Fibroblast of lung (primary cell): ENCODE results near the gene DAZAP1. TPM values are rescaled to one million over a fixed set of nuclear protein-coding genes. Genes with fewer than 3 reads are reported as not detected.

Experiments used
- DNase-seq, 2 donors: peaks; one replicate each; pipeline versions ENCODE4 v3.0.0 to v3.0.0-alpha.2; 2010; ENCODE audit warnings: low read depth in 2 of 2
- H2AFZ ChIP-seq: 2 replicates; pipeline ENCODE4 v1.5.1; 2012; ENCODE audit warnings: low read length, control low read depth, inconsistent platforms
- H3K27ac ChIP-seq: 2 replicates; pipeline ENCODE4 v1.5.1; 2011; ENCODE audit warnings: low read length, control low read depth; ENCODE audit not compliant: insufficient read depth
- H3K27me3 ChIP-seq: 2 replicates; pipeline ENCODE4 v1.5.1; 2011; ENCODE audit warnings: mild to moderate bottlenecking, low read length; ENCODE audit not compliant: control insufficient read depth, insufficient read depth
- H3K36me3 ChIP-seq: 2 replicates; pipeline ENCODE4 v1.5.1; 2011; ENCODE audit warnings: low read length; ENCODE audit not compliant: control insufficient read depth, insufficient read depth
- H3K4me1 ChIP-seq: 2 replicates; pipeline ENCODE4 v1.5.1; 2011; ENCODE audit warnings: low read length; ENCODE audit not compliant: control insufficient read depth, insufficient read depth; ENCODE audit errors: extremely low read depth
- H3K4me2 ChIP-seq: 2 replicates; pipeline ENCODE4 v1.5.1; 2011; ENCODE audit warnings: low read length, control low read depth; ENCODE audit not compliant: insufficient read depth; ENCODE audit errors: extremely low read depth
- H3K4me3 ChIP-seq, 4 experiments: fragments of 200-600 bp in 1 of 4; sonication (generic) in 1 of 4; replicated peaks in 1 of 4; 2 replicates each; pipeline ENCODE4 v1.5.1; 2011 to 2016; ENCODE audit warnings: low read length in 4 of 4, low read depth in 3 of 4, mild to moderate bottlenecking in 3 of 4, control low read depth in 2 of 4, inconsistent platforms in 1 of 4, mixed read lengths in 1 of 4; ENCODE audit not compliant: insufficient read depth in 1 of 4; ENCODE audit errors: control extremely low read depth in 1 of 4
- H3K79me2 ChIP-seq: 2 replicates; pipeline ENCODE4 v1.5.1; 2012; ENCODE audit warnings: mild to moderate bottlenecking, low read length, inconsistent platforms; ENCODE audit not compliant: control insufficient read depth, insufficient read depth
- H3K9ac ChIP-seq: 2 replicates; pipeline ENCODE4 v1.5.1; 2011; ENCODE audit warnings: mild to moderate bottlenecking, low read length, control low read depth; ENCODE audit not compliant: insufficient read depth
- H3K9me3 ChIP-seq: 2 replicates; pipeline ENCODE4 v1.5.1; 2012; ENCODE audit warnings: low read depth, low read length; ENCODE audit not compliant: control insufficient read depth, insufficient read depth
- H4K20me1 ChIP-seq: 2 replicates; pipeline ENCODE4 v1.5.1; 2011; ENCODE audit warnings: low read length; ENCODE audit not compliant: control insufficient read depth, insufficient read depth; ENCODE audit errors: extremely low read depth
- CTCF ChIP-seq, 2 donors: IDR thresholded peaks in 1 of 2; conservative IDR thresholded peaks in 1 of 2; 1 replicate in 1 of 2; 2 replicates in 1 of 2; pipeline ENCODE4 v1.5.1; 2011 to 2012; ENCODE audit warnings: low read length in 2 of 2, control low read depth in 1 of 2, inconsistent platforms in 1 of 2, low read depth in 1 of 2, mild to moderate bottlenecking in 1 of 2
- EZH2 ChIP-seq: IDR thresholded peaks from 2 replicates; pipeline ENCODE4 v1.5.1; 2012; ENCODE audit warnings: low read length, control low read depth, mild to moderate bottlenecking; ENCODE audit errors: missing control alignments
- polyA plus RNA-seq, 2 donors: library from polyadenylated mRNA; depleted of rRNA in 1 of 2; stranded (reverse) in 1 of 2; unstranded in 1 of 2; fragments of >200 nt; gene quantifications; 2 replicates each; pipeline ENCODE4 v1.2.1, GENCODE V29; 2011 to 2012; ENCODE audit warnings: missing spikeins in 1 of 2
- total RNA-seq: library from RNA; depleted of rRNA; stranded (reverse); fragments of >200 nt; gene quantifications from 2 replicates; pipeline ENCODE4 v1.2.1, GENCODE V29; 2014

Gene DAZAP1
- total and polyA plus RNA-seq, 2 donors (not counting 1 experiment from before 2014, with no cell fraction given): 44.6 to 49.5 TPM

- Histone ChIP-seq H3K36me3 (peaks cover 1% of the 10 kb centered on the region), H3K79me2 (peaks cover 3% of the 10 kb centered on the region), H2AFZ (no peak overlapping the region), H3K9me3 (no peaks in the 10 kb centered on the region), H4K20me1 (no peaks in the 10 kb centered on the region), H3K4me3 (no peak overlapping the region), H3K27me3 (no peaks in the 10 kb centered on the region), H3K9ac (no peak overlapping the region), H3K4me2 (no peak overlapping the region), H3K27ac (no peak overlapping the region), H3K4me1 (no peaks in the 10 kb centered on the region)
- peak in 1 of 2 donors; percentile 84 for DNase-seq
- TF ChIP-seq EZH2 (no peak), CTCF (conservative IDR thresholded peaks at IDR 0.05 in 1 of 2, IDR thresholded peaks at IDR 0.05 in 1 of 2; ENCODE audit: low read depth in 1 of 2, low read length in 2 of 2) (no peak)
Observed at GRCh38 chr19:1383017-1383311, 24.4 kb upstream of the DAZAP1 start.

GRCh38 chr19:1383312-1384084 lies 23.9 kb upstream of the DAZAP1 start, which contains the start of gene NDUFS7:
Gene NDUFS7 (plus strand): TSS chr19:1383907. CDS start chr19:1383927, 20 bp downstream.
- peak within 1 kb of the TSS; percentile 80 for H3K9ac ChIP-seq
- peaks cover 3% of the 10 kb centered on the region for H3K79me2 ChIP-seq
- peak within 1 kb of the TSS; percentile 57 to 84 (median 78) for H3K4me3 ChIP-seq
- H4K20me1 ChIP-seq: no peaks in the 10 kb centered on the region
- H3K27ac ChIP-seq: peak within 1 kb of the TSS; percentile 76
- H3K4me1 ChIP-seq: no peaks in the 10 kb centered on the region
- peak within 1 kb of the TSS; percentile 76 for H3K4me2 ChIP-seq
- no peaks in the 10 kb centered on the region for H3K27me3 ChIP-seq
- DNase-seq: peak; percentile 91 to 96
- no peaks in the 10 kb centered on the region for H3K9me3 ChIP-seq
- H2AFZ ChIP-seq: peak within 1 kb of the TSS; percentile 15
- H3K36me3 ChIP-seq: peaks cover 2% of the 10 kb centered on the region
- TF ChIP-seq EZH2 (no peak), CTCF (conservative IDR thresholded peaks at IDR 0.05 in 1 of 2, IDR thresholded peaks at IDR 0.05 in 1 of 2; ENCODE audit: low read depth in 1 of 2, low read length in 2 of 2) (no peak)

GRCh38 chr19:1384085-1384462 lies 23.3 kb upstream of the DAZAP1 start:
- Histone ChIP-seq H3K27ac (peak overlapping the region; percentile 76), H3K4me1 (no peaks in the 10 kb centered on the region)

More at GRCh38 chr19:1384085-1384462, 23.3 kb upstream of the DAZAP1 start:
- Histone ChIP-seq H4K20me1 (no peaks in the 10 kb centered on the region), H3K27me3 (no peaks in the 10 kb centered on the region), H3K79me2 (peaks cover 5% of the 10 kb centered on the region), H3K9ac (peak overlapping the region; percentile 80), H3K4me3 (peak overlapping the region; percentile 57 to 84 (median 78)), H3K4me2 (peak overlapping the region; percentile 76), H2AFZ (peak overlapping the region; percentile 15), H3K9me3 (no peaks in the 10 kb centered on the region), H3K36me3 (peaks cover 6% of the 10 kb centered on the region)
- no peak for DNase-seq
- TF ChIP-seq EZH2: no peak
- no peak for TF ChIP-seq CTCF (conservative IDR thresholded peaks at IDR 0.05 in 1 of 2, IDR thresholded peaks at IDR 0.05 in 1 of 2; ENCODE audit: low read depth in 1 of 2, low read length in 2 of 2)
